ENCODE results near the gene TMTC2.

DNA sequence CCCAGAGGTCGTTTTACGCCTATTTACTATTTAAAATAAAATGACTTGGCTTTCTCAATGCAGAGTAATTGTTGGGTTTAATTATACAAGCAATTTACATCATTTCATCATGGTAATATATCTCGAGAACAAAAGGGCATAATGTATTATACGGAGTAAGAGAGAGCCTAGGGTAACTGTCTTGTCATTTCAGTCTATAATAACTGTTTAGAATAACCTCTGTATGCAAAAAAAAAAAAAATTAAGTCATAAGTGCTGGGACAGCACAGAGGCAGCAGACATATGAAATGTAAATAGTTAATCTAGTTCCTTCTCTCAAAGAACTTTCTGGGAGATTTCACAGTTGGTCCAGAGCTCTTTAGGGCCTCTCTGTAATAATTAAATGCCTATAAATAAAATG lies 284.9 kb downstream of the TMTC2 start:
- TF ChIP-seq ZNF394 (tag by site-specific recombination; IDR thresholded peaks at IDR 0.05; ENCODE audit: borderline replicate concordance): no peak
- no peak for TF ChIP-seq MYNN (tag by site-specific recombination; IDR thresholded peaks at IDR 0.05; ENCODE audit: borderline replicate concordance)
- no peak for TF ChIP-seq KLF16 (tag by site-specific recombination; IDR thresholded peaks at IDR 0.05)
- no peak for TF ChIP-seq ZNF274 (IDR thresholded peaks at IDR 0.05; ENCODE audit: low read length)
- no peak for TF ChIP-seq ZNF274 (tag by site-specific recombination; IDR thresholded peaks at IDR 0.05; ENCODE audit: borderline replicate concordance)
- TF ChIP-seq CTCF (tag by site-specific recombination; IDR thresholded peaks at IDR 0.05): no peak
- TF ChIP-seq ZNF362 (tag by site-specific recombination; IDR thresholded peaks at IDR 0.05): no peak
- no peak for TF ChIP-seq ZNF513 (tag by site-specific recombination; IDR thresholded peaks at IDR 0.05)
- TF ChIP-seq ZBTB48 (tag by site-specific recombination; IDR thresholded peaks at IDR 0.05): no peak
- TF ChIP-seq PRDM10 (tag by site-specific recombination; IDR thresholded peaks at IDR 0.05): no peak
- no peak for TF ChIP-seq ZNF510 (tag by site-specific recombination; IDR thresholded peaks at IDR 0.05; ENCODE audit: insufficient replicate concordance)
- TF ChIP-seq REPIN1 (tag by site-specific recombination; IDR thresholded peaks at IDR 0.05; ENCODE audit: low read depth): no peak
- TF ChIP-seq YY1 (tag by site-specific recombination; IDR thresholded peaks at IDR 0.05): no peak
- TF ChIP-seq ZBTB7A (tag by site-specific recombination; IDR thresholded peaks at IDR 0.05; ENCODE audit: low read depth): no peak
